ENCODE results near the gene HLA-DOB.

Gene HLA-DOB

DNA sequence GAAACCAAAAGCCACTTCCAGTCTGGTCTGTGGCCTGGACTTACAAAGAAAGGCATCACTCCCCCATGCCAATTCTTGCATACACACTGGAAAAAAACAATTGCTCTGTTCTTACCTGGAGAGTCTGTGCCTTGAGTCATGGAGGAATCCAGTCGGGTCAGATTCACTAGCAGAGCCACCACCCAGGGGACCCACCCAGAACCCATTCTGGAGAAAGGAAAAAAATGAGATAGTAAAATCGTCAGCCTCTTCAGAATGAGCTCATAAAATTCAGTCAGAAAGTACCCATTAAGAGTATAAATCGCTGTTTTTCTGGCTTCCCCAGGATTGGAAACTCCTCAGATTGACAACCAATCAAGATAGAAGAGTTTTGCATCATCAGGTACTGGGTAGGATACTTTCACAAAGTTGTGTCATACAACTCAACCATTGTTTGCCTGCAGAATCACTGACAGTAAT lies at the start of gene HLA-DOB:
Gene HLA-DOB, minus strand, starts transcription at position 257 of the 459 bp plus-strand sequence. Its CDS starts 51 bp downstream, at position 206.
- no peak within 1 kb of the TSS for H3K9ac ChIP-seq (ENCODE audit: low read length)
- H3K27me3 ChIP-seq (ENCODE audit: control insufficient read depth, insufficient read depth, low read length) = no peaks in the 10 kb centered on the region
- H3K4me3 ChIP-seq (ENCODE audit: low read length) = no peak within 1 kb of the TSS
- no peaks in the 10 kb centered on the region for H3K4me1 ChIP-seq (ENCODE audit: control insufficient read depth, insufficient read depth, low read length)
- no peaks in the 10 kb centered on the region for H3K9me3 ChIP-seq (ENCODE audit: control insufficient read depth, low read length)
- H3K36me3 ChIP-seq (ENCODE audit: control insufficient read depth, insufficient read depth, low read length) = no peaks in the 10 kb centered on the region

DNA sequence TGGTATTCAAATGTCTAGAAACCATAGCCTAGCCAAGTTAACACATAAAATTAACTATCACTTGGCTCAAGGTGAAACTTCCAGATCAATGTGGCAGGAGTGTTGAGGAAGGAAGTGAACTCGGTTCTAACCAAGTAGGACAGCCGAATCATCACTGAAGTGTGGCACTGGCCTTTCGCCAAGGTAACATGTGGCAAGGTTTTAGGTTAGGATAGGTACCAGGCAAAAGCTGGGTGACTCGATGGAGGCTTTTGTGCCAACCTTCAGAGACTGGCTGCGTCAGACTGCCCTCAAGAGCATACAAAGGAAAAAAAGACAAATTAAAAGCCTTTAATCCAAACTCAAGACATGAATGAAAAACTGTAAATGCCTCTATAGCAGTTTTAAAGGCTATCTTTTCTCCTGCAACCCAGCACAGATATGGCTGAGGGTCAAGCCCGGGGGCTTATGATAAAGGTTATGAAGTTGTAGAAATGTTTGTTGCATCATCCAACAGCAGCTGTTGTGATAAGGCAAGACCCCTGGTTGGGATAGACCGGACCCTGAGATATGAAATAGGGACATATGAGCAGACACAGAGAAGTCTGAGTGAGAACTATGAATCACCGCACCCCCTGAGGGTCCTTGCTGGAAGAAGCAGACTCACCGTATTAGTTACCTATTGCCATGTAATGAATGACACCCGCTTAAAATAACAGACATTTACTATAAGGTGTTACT lies 49.1 kb upstream of the HLA-DOB start:
- no peaks in the 10 kb centered on the region for H3K36me3 ChIP-seq (ENCODE audit: control insufficient read depth, insufficient read depth, low read length)
- no peaks in the 10 kb centered on the region for H3K4me1 ChIP-seq (ENCODE audit: control insufficient read depth, insufficient read depth, low read length)
- H3K9me3 ChIP-seq (ENCODE audit: control insufficient read depth, low read length) = no peaks in the 10 kb centered on the region
- H3K9ac ChIP-seq (ENCODE audit: low read length) = no peak overlapping the region
- H3K4me3 ChIP-seq (ENCODE audit: low read length) = no peak overlapping the region
- H3K27me3 ChIP-seq (ENCODE audit: control insufficient read depth, insufficient read depth, low read length) = no peaks in the 10 kb centered on the region

DNA sequence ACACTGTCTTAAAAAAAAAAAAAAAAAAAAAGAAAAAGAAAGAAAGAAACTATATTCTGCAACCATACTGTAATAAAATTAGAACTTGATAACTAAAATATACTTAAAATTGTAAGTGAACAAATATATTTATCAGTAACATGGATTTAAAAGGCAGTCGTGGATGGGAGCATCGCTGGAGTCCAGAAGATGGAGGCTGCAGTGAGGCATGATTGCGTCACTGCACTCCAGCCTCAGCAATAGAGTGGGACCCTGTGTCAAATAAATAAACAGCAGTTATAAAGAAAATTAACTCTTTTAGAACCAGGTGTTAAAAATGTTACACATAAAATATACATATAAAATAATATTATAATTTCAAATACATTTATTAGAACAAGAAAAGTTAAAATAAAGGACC lies 45.9 kb upstream of the HLA-DOB start:
- Histone ChIP-seq H3K4me3 (ENCODE audit: low read length) (no peak overlapping the region), H3K36me3 (ENCODE audit: control insufficient read depth, insufficient read depth, low read length) (no peaks in the 10 kb centered on the region), H3K9ac (ENCODE audit: low read length) (no peak overlapping the region)

DNA sequence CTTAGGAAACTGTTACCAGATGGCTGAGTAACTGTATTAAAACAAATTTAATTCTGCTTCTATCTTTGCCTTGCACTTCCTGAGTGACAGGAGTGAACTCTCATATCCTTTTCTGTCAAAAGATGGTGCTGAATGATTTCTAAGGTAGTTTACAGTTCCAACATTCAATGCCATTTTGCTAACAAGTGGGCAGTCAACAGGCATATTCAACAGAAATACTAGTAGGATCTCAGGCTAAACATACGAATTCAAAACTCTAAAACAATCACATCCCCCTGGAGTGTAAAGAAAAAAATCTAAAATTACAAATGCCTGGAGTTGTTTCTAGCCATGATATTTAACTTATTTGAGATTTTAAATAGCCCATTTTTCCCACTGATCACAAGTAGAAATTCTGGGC lies 43.9 kb upstream of the HLA-DOB start:
- Histone ChIP-seq H3K27me3 (ENCODE audit: control insufficient read depth, insufficient read depth, low read length) (no peaks in the 10 kb centered on the region), H3K9ac (ENCODE audit: low read length) (no peak overlapping the region)

More for the DNA sequence above, 45.9 kb upstream of the HLA-DOB start:
- Histone ChIP-seq H3K27me3 (ENCODE audit: control insufficient read depth, insufficient read depth, low read length) (no peaks in the 10 kb centered on the region), H3K4me1 (ENCODE audit: control insufficient read depth, insufficient read depth, low read length) (no peaks in the 10 kb centered on the region), H3K9me3 (ENCODE audit: control insufficient read depth, low read length) (no peaks in the 10 kb centered on the region)

DNA sequence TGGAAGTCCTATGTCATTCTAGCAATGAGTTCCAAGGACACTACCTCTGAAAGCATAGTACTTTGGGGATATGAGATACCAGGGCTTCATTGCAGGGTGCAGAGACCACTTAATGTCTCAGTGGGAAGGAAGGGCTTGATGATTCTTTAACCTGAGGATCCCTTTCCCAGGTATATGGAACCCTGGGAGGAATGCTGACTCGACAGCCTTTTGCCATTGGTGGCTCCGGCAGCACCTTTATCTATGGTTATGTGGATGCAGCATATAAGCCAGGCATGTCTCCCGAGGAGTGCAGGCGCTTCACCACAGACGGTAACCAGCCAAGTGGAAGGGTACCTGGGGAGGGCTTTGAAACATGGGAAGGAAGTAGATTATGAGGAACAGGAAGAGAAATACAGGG lies 41.4 kb upstream of the HLA-DOB start:
- H3K4me1 ChIP-seq (ENCODE audit: control insufficient read depth, insufficient read depth, low read length) = peaks cover 9% of the 10 kb centered on the region
- no peaks in the 10 kb centered on the region for H3K9me3 ChIP-seq (ENCODE audit: control insufficient read depth, low read length)
- no peak overlapping the region for H3K9ac ChIP-seq (ENCODE audit: low read length)
- H3K36me3 ChIP-seq (ENCODE audit: control insufficient read depth, insufficient read depth, low read length) = no peaks in the 10 kb centered on the region
- H3K27me3 ChIP-seq (ENCODE audit: control insufficient read depth, insufficient read depth, low read length) = no peaks in the 10 kb centered on the region
- H3K4me3 ChIP-seq (ENCODE audit: low read length) = no peak overlapping the region

More for the DNA sequence above, 43.9 kb upstream of the HLA-DOB start:
- Histone ChIP-seq H3K4me3 (ENCODE audit: low read length) (no peak overlapping the region), H3K36me3 (ENCODE audit: control insufficient read depth, insufficient read depth, low read length) (no peaks in the 10 kb centered on the region), H3K9me3 (ENCODE audit: control insufficient read depth, low read length) (no peaks in the 10 kb centered on the region), H3K4me1 (ENCODE audit: control insufficient read depth, insufficient read depth, low read length) (no peaks in the 10 kb centered on the region)

DNA sequence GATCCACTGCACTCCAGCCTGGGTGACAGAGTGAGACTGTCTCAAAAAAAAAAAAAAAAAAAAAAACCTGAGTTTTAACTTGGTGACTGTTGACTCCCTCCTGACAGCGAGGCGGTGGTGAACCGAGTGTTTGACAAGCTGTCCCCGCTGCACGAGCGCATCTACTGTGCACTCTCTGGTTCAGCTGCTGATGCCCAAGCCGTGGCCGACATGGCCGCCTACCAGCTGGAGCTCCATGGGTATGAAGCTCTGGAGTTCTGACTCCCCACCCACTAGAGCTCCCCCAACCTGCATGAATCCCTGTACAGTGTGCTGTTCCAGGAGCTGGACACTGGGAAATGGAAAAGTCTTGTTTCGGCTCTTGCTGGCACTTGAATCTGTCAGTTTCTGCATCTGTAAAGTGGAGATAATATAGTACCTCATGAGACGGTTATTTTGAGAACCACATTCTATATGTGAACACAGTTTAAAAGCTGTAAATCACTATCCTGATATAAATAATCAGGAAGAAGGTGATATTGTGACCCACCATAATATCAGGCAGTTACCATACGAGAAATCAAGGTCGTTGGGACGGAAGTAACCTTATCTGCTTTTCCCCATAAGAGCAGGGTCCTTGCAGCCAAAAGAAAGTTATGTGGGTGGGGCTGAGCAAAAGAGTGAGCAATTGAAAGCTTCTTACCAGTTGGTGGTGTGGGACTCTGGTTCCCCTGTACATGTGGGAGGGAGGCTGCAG lies 40.5 kb upstream of the HLA-DOB start:
- Histone ChIP-seq H3K27me3 (ENCODE audit: control insufficient read depth, insufficient read depth, low read length) (no peaks in the 10 kb centered on the region), H3K36me3 (ENCODE audit: control insufficient read depth, insufficient read depth, low read length) (no peaks in the 10 kb centered on the region), H3K4me3 (ENCODE audit: low read length) (no peak overlapping the region), H3K9me3 (ENCODE audit: control insufficient read depth, low read length) (no peaks in the 10 kb centered on the region), H3K9ac (ENCODE audit: low read length) (no peak overlapping the region), H3K4me1 (ENCODE audit: control insufficient read depth, insufficient read depth, low read length) (peaks cover 12% of the 10 kb centered on the region)

DNA sequence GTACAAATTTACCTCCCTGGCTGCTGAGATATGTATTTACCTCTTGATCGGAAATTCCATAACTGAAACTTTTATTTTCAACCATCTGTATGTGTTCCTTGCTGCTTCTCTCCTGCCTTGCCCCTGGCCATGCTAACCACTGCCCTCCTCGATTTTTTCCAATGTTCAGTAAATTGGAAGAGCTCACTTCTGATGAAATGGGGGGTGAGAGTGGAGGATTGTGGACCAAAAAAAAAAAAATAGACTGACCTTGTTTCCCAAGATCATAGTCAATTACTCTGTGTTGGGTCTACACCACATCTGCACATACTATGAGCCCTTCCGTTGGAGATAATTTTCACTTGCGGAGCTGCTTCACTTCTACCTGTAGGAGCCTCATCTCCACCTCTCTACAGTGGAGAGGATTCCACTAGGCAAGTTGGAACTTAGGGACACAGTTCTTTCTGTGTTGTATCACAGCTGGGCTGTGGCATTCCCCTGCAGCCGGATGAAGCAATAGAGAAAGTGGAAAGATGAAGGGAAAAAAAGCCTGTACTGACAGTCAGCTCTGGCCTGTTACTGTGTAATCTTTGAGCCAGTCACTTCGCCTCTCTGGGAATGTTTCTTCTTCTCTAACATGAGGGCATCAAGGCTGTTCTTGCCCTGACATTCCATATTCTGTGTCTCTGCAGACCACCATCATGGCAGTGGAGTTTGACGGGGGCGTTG lies 38.8 kb upstream of the HLA-DOB start:
- H3K4me1 ChIP-seq (ENCODE audit: control insufficient read depth, insufficient read depth, low read length) = peaks cover 22% of the 10 kb centered on the region
- H3K4me3 ChIP-seq (ENCODE audit: low read length) = no peak overlapping the region
- H3K36me3 ChIP-seq (ENCODE audit: control insufficient read depth, insufficient read depth, low read length) = peaks cover 8% of the 10 kb centered on the region
- no peaks in the 10 kb centered on the region for H3K27me3 ChIP-seq (ENCODE audit: control insufficient read depth, insufficient read depth, low read length)
- H3K9me3 ChIP-seq (ENCODE audit: control insufficient read depth, low read length) = no peaks in the 10 kb centered on the region
- no peak overlapping the region for H3K9ac ChIP-seq (ENCODE audit: low read length)

DNA sequence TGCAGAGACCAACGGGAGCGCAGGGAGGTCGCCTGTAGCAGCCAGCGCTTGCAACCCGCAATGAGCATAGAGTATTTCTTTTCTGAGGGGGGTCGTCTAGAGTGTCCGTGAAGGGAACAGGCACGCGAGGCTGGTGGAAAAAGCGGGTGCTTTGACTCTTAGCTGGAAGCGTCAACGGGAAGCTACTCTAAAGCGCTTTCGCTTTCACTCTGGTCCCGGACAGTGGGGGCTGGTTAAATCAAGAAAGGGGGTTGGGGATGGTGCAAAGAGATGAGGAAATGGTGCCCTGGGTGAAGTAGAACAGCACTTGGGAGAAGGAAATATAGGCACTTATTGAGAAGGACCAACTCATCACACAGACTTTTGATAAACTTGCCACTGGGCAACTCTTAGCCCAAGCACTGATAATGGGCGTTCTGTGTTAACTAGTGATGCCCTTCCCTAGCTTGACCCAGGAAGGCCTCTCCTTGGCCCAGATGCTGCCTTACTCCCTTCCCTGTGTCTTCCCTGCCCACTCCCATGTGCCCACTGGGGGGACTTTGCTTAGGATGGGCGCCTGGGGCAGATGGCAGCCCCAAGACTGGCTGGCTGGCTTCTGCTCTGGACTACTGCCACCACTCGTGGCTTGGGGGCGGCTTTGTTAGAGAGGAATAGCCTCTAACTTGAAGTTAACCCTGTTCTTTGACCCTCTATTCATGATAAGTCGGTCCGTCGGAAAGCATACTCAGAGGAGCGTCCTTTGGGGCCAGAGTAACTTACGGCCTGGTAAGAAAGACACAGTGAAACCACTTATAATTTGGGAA lies 37.8 kb upstream of the HLA-DOB start:
- H3K36me3 ChIP-seq (ENCODE audit: control insufficient read depth, insufficient read depth, low read length) = peaks cover 15% of the 10 kb centered on the region
- peaks cover 22% of the 10 kb centered on the region for H3K4me1 ChIP-seq (ENCODE audit: control insufficient read depth, insufficient read depth, low read length)
- H3K9me3 ChIP-seq (ENCODE audit: control insufficient read depth, low read length) = no peaks in the 10 kb centered on the region
- peak overlapping the region; percentile 92 for H3K4me3 ChIP-seq (ENCODE audit: low read length)
- no peaks in the 10 kb centered on the region for H3K27me3 ChIP-seq (ENCODE audit: control insufficient read depth, insufficient read depth, low read length)
- peak overlapping the region; percentile 94 for H3K9ac ChIP-seq (ENCODE audit: low read length)

DNA sequence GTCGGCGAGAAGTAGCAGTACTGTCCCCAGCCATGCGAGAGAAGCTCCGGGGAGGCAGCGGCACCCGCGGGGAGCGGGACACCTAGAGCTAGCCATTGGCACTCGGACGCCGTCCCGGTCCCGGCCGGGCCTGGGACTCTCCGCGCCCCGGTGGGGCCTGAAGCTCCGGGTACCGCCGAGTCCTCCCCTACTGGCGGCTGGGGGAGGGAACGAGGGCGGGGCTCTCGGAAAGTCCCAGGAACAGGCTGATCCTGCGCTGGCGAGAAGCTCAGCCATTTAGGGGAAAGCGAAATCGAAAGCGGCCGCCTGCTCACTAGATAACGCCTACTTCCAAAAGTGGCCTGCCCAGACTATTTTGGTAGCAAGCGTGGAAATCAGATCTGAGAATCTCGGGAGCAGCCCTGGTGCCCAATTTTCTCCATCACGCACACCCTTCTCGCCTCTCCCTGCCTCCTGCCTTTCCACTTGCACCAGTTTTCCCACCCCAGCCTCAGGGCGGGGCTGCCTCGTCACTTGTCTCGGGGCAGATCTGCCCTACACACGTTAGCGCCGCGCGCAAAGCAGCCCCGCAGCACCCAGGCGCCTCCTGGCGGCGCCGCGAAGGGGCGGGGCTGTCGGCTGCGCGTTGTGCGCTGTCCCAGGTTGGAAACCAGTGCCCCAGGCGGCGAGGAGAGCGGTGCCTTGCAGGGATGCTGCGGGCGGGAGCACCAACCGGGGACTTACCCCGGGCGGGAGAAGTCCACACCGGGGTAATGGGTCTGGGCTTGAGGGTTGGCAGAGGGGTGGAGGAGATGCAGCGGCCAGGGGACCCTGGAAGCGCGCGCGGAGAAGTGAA lies 37.0 kb upstream of the HLA-DOB start, which contains the start of the genes PSMB9 and TAP1:
Gene PSMB9, plus strand, starts transcription at position 652 of the 835 bp plus-strand sequence. Its CDS starts 38 bp downstream, at position 690.
Gene TAP1, minus strand, starts transcription at position 164 of the 835 bp plus-strand sequence. Its CDS starts 68 bp downstream, at position 96.
- Histone ChIP-seq H3K4me1 (ENCODE audit: control insufficient read depth, insufficient read depth, low read length) (peaks cover 22% of the 10 kb centered on the region), H3K9me3 (ENCODE audit: control insufficient read depth, low read length) (no peaks in the 10 kb centered on the region), H3K27me3 (ENCODE audit: control insufficient read depth, insufficient read depth, low read length) (no peaks in the 10 kb centered on the region), H3K9ac (ENCODE audit: low read length) (peak within 1 kb of the TSS; percentile 94), H3K4me3 (ENCODE audit: low read length) (peak within 1 kb of the TSS; percentile 92), H3K36me3 (ENCODE audit: control insufficient read depth, insufficient read depth, low read length) (peaks cover 18% of the 10 kb centered on the region)

DNA sequence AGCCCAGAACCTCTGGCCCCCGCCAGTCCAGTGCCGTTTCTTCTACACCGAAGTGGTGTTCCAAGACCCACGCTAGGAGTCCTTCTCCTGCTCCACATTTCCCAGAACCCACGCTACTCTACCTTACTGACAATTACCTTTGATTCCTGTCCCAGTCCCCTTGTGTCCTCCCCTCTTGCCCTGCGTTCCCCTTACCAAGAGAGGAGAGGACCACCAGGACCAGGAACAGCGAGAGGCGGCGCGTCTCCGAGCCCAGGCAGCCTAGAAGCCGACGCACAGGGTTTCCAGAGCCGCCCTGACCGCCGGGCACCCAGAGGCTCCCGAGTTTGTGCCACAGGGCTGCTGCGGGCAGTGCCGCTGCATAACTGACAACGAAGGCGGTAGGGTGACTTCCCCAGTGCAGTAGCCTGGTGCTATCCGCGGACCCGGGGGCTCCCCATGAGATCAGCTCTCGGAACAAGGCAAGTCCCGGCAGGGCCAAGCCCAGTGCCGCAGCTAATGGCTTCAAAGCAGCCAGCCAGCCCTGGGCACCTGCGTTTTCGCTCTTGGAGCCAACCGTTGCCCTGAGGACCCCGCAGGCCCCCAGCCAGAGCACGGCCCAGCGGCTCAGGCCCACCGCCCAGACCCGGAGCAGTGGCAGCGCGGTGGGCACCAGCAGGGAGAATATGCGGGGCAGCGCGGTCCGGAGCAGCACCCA lies 36.2 kb upstream of the HLA-DOB start:
- H3K36me3 ChIP-seq (ENCODE audit: control insufficient read depth, insufficient read depth, low read length) = peaks cover 24% of the 10 kb centered on the region
- H3K27me3 ChIP-seq (ENCODE audit: control insufficient read depth, insufficient read depth, low read length) = no peaks in the 10 kb centered on the region
- no peaks in the 10 kb centered on the region for H3K9me3 ChIP-seq (ENCODE audit: control insufficient read depth, low read length)
- peaks cover 22% of the 10 kb centered on the region for H3K4me1 ChIP-seq (ENCODE audit: control insufficient read depth, insufficient read depth, low read length)
- H3K9ac ChIP-seq (ENCODE audit: low read length) = peak overlapping the region; percentile 94
- peak overlapping the region; percentile 92 for H3K4me3 ChIP-seq (ENCODE audit: low read length)

All from mucosa of stomach (tissue), 1 donor.